Measurements from ENCODE around the gene TRIM45.

The TRIM45 gene

DNA sequence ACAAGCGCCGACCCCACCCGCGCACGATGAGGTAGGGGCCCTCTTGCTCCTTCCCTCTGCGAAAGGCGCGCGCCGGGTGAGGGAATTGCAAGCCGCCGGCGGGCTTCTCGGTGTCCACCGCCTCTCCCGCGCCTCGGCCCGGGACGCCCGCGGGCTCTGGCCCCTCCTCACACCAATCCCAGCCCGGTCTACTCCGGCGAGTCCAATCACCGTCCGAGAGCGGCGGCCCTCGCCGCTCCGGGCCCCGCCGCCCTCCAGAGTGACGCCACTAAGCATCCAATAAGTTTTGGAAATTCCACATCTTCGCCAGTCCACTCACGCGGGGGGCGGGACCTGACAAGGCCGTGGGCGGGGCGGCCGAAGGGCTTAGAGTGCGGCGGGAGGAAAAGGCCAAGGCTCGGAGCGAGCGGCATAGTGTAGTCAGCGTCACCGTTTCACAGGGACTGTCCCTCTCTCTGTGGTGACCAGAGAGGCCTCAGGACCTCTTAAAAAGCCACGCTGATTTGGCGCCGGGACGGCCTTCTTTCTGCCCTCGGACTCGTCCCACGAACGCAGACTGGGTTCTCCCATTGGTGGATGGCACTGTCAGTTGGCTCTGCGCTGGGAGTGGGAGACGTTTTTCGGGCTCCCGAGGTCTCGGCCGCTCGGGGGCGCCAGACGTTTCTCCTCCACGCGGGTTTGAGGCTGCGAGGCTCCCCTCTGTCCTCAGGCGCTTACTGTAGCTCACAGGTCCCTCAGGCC lies at the start of gene TRIM45 (continued):
- TF ChIP-seq WT1 (tag by site-specific recombination; IDR thresholded peaks at IDR 0.05) (0 out of 2 replicates have a peak, but pooled peaks have one; percentile 5), ZNF366 (tag by site-specific recombination; conservative IDR thresholded peaks at IDR 0.05) (no peak), ZNF623 (tag by site-specific recombination; IDR thresholded peaks at IDR 0.05) (no peak), ZNF48 (tag by site-specific recombination; IDR thresholded peaks at IDR 0.05) (no peak), ZNF335 (tag by site-specific recombination; conservative IDR thresholded peaks at IDR 0.05) (peak; percentile 85), GLIS2 (tag by site-specific recombination; IDR thresholded peaks at IDR 0.05) (no peak; the same call in 1 of the 2 replicates), KLF8 (tag by site-specific recombination; IDR thresholded peaks at IDR 0.05) (peak; percentile 49; the same call in 1 of the 2 replicates), ZNF660 (tag by site-specific recombination; IDR thresholded peaks at IDR 0.05) (peak; percentile 58), ZNF114 (tag by site-specific recombination; IDR thresholded peaks at IDR 0.05) (no peak), ZBTB17 (tag by site-specific recombination; IDR thresholded peaks at IDR 0.05) (peak; percentile 58; the same call in 1 of the 2 replicates), ZNF518A (tag by site-specific recombination; conservative IDR thresholded peaks at IDR 0.05; ENCODE audit: low read depth) (0 out of 2 replicates have a peak, but pooled peaks have one; percentile 13), ZNF549 (tag by site-specific recombination; IDR thresholded peaks at IDR 0.05) (no peak), ZNF140 (tag by site-specific recombination; IDR thresholded peaks at IDR 0.05) (no peak), ZNF76 (tag by site-specific recombination; IDR thresholded peaks at IDR 0.05; ENCODE audit: borderline replicate concordance, low read depth) (peak; percentile 17; the same call in 1 of the 2 replicates), YY1 (tag by site-specific recombination; IDR thresholded peaks at IDR 0.05) (no peak; the same call in 1 of the 2 replicates), ZFP37 (tag by site-specific recombination; IDR thresholded peaks at IDR 0.05) (peak; percentile 19; the same call in 1 of the 2 replicates)
- TF ChIP-seq, protein P1, sequence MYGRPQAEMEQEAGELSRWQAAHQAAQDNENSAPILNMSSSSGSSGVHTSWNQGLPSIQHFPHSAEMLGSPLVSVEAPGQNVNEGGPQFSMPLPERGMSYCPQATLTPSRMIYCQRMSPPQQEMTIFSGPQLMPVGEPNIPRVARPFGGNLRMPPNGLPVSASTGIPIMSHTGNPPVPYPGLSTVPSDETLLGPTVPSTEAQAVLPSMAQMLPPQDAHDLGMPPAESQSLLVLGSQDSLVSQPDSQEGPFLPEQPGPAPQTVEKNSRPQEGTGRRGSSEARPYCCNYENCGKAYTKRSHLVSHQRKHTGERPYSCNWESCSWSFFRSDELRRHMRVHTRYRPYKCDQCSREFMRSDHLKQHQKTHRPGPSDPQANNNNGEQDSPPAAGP (tag by site-specific recombination; IDR thresholded peaks at IDR 0.05): no peak; the same call in 1 of the 2 replicates
- TF ChIP-seq, protein P2, sequence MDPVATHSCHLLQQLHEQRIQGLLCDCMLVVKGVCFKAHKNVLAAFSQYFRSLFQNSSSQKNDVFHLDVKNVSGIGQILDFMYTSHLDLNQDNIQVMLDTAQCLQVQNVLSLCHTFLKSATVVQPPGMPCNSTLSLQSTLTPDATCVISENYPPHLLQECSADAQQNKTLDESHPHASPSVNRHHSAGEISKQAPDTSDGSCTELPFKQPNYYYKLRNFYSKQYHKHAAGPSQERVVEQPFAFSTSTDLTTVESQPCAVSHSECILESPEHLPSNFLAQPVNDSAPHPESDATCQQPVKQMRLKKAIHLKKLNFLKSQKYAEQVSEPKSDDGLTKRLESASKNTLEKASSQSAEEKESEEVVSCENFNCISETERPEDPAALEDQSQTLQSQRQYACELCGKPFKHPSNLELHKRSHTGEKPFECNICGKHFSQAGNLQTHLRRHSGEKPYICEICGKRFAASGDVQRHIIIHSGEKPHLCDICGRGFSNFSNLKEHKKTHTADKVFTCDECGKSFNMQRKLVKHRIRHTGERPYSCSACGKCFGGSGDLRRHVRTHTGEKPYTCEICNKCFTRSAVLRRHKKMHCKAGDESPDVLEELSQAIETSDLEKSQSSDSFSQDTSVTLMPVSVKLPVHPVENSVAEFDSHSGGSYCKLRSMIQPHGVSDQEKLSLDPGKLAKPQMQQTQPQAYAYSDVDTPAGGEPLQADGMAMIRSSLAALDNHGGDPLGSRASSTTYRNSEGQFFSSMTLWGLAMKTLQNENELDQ (tag by site-specific recombination; IDR thresholded peaks at IDR 0.05; ENCODE audit: low read depth): no peak
- TF ChIP-seq, protein P3, sequence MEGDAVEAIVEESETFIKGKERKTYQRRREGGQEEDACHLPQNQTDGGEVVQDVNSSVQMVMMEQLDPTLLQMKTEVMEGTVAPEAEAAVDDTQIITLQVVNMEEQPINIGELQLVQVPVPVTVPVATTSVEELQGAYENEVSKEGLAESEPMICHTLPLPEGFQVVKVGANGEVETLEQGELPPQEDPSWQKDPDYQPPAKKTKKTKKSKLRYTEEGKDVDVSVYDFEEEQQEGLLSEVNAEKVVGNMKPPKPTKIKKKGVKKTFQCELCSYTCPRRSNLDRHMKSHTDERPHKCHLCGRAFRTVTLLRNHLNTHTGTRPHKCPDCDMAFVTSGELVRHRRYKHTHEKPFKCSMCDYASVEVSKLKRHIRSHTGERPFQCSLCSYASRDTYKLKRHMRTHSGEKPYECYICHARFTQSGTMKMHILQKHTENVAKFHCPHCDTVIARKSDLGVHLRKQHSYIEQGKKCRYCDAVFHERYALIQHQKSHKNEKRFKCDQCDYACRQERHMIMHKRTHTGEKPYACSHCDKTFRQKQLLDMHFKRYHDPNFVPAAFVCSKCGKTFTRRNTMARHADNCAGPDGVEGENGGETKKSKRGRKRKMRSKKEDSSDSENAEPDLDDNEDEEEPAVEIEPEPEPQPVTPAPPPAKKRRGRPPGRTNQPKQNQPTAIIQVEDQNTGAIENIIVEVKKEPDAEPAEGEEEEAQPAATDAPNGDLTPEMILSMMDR (tag by site-specific recombination; IDR thresholded peaks at IDR 0.05): peak; percentile 90
- TF ChIP-seq, protein P4, sequence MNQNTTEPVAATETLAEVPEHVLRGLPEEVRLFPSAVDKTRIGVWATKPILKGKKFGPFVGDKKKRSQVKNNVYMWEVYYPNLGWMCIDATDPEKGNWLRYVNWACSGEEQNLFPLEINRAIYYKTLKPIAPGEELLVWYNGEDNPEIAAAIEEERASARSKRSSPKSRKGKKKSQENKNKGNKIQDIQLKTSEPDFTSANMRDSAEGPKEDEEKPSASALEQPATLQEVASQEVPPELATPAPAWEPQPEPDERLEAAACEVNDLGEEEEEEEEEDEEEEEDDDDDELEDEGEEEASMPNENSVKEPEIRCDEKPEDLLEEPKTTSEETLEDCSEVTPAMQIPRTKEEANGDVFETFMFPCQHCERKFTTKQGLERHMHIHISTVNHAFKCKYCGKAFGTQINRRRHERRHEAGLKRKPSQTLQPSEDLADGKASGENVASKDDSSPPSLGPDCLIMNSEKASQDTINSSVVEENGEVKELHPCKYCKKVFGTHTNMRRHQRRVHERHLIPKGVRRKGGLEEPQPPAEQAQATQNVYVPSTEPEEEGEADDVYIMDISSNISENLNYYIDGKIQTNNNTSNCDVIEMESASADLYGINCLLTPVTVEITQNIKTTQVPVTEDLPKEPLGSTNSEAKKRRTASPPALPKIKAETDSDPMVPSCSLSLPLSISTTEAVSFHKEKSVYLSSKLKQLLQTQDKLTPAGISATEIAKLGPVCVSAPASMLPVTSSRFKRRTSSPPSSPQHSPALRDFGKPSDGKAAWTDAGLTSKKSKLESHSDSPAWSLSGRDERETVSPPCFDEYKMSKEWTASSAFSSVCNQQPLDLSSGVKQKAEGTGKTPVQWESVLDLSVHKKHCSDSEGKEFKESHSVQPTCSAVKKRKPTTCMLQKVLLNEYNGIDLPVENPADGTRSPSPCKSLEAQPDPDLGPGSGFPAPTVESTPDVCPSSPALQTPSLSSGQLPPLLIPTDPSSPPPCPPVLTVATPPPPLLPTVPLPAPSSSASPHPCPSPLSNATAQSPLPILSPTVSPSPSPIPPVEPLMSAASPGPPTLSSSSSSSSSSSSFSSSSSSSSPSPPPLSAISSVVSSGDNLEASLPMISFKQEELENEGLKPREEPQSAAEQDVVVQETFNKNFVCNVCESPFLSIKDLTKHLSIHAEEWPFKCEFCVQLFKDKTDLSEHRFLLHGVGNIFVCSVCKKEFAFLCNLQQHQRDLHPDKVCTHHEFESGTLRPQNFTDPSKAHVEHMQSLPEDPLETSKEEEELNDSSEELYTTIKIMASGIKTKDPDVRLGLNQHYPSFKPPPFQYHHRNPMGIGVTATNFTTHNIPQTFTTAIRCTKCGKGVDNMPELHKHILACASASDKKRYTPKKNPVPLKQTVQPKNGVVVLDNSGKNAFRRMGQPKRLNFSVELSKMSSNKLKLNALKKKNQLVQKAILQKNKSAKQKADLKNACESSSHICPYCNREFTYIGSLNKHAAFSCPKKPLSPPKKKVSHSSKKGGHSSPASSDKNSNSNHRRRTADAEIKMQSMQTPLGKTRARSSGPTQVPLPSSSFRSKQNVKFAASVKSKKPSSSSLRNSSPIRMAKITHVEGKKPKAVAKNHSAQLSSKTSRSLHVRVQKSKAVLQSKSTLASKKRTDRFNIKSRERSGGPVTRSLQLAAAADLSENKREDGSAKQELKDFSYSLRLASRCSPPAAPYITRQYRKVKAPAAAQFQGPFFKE (tag by site-specific recombination; IDR thresholded peaks at IDR 0.05; ENCODE audit: borderline replicate concordance): no peak
- TF ChIP-seq, protein P5, sequence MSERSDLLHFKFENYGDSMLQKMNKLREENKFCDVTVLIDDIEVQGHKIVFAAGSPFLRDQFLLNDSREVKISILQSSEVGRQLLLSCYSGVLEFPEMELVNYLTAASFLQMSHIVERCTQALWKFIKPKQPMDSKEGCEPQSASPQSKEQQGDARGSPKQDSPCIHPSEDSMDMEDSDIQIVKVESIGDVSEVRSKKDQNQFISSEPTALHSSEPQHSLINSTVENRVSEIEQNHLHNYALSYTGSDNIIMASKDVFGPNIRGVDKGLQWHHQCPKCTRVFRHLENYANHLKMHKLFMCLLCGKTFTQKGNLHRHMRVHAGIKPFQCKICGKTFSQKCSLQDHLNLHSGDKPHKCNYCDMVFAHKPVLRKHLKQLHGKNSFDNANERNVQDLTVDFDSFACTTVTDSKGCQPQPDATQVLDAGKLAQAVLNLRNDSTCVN (tag by site-specific recombination; optimal IDR thresholded peaks at IDR 0.05): peak; percentile 87
